SU-DHL-6 (cell line): Measurements from ENCODE around the gene RTN4.

Experiments
- H2AFZ ChIP-seq: fragments of 200-600 bp; sonication (generic); 2 replicates; pipeline ENCODE4 v1.6.1; 2014; ENCODE audit warnings: low read depth, mild to moderate bottlenecking, moderate library complexity, mixed read lengths, antibody characterized with exemption, low read length; ENCODE audit not compliant: severe bottlenecking
- H3F3A ChIP-seq: fragments of 200-600 bp; shearing (Covaris generic); 2 replicates; pipeline ENCODE4 v1.6.0; 2016; ENCODE audit warnings: antibody characterized with exemption, mild to moderate bottlenecking; ENCODE audit not compliant: insufficient read depth
- H3K27ac ChIP-seq: fragments of 200-600 bp; sonication (generic); 2 replicates; pipeline ENCODE4 v1.5.1; 2016; ENCODE audit warnings: low read depth, mild to moderate bottlenecking, low read length, moderate library complexity, mixed read lengths
- H3K27me3 ChIP-seq: fragments of 200-600 bp; sonication (generic), shearing (Covaris generic); 2 replicates; pipeline ENCODE4 v1.6.0; 2014; ENCODE audit warnings: mild to moderate bottlenecking, low read length
- H3K36me3 ChIP-seq: fragments of 200-600 bp; sonication (generic); 2 replicates; pipeline ENCODE4 v1.6.1; 2014; ENCODE audit warnings: mild to moderate bottlenecking, low read length, mixed read lengths
- H3K4me2 ChIP-seq: fragments of 300-600, 200-600 bp; shearing (Covaris generic), sonication (generic); 2 replicates; pipeline ENCODE4 v1.6.0; 2014; ENCODE audit warnings: low read length, low read depth, mild to moderate bottlenecking; ENCODE audit not compliant: poor library complexity, severe bottlenecking
- H3K4me3 ChIP-seq: fragments of 200-600 bp; sonication (generic); 2 replicates; pipeline ENCODE4 v1.5.1; 2014; ENCODE audit warnings: antibody characterized with exemption, low read length, mild to moderate bottlenecking, mixed read lengths; ENCODE audit not compliant: insufficient read depth, poor library complexity, severe bottlenecking
- H3K79me2 ChIP-seq: fragments of 200-600 bp; sonication (generic); 2 replicates; pipeline ENCODE4 v1.6.1; 2014; ENCODE audit warnings: mild to moderate bottlenecking, low read length, moderate library complexity; ENCODE audit not compliant: insufficient read depth
- H3K9ac ChIP-seq: fragments of 200-600 bp; sonication (generic); 2 replicates; pipeline ENCODE4 v1.7.0; 2014; ENCODE audit warnings: mild to moderate bottlenecking, low read length
- H3K9me2 ChIP-seq: fragments of 200-600 bp; sonication (generic); replicated peaks from 2 replicates; pipeline ENCODE4 v1.6.1; 2014; ENCODE audit warnings: low read length; ENCODE audit not compliant: insufficient read depth
- H3K9me3 ChIP-seq: fragments of 200-600 bp; sonication (generic); 2 replicates; pipeline ENCODE4 v1.6.1; 2014; ENCODE audit warnings: low read length, mixed read lengths; ENCODE audit not compliant: insufficient read depth
- H4K20me1 ChIP-seq: fragments of 200-600 bp; sonication (generic); 2 replicates; pipeline ENCODE4 v1.6.1; 2014; ENCODE audit warnings: low read depth, mild to moderate bottlenecking, antibody characterized with exemption, low read length, moderate library complexity, mixed read lengths
- EZH2phosphoT487 ChIP-seq: fragments of 200-600 bp; sonication (generic), shearing (Covaris generic); conservative IDR thresholded peaks from 2 replicates; pipeline ENCODE4 v1.6.1; 2018; ENCODE audit warnings: mild to moderate bottlenecking, antibody characterized with exemption, low read length, moderate library complexity, mixed read lengths
- TF ChIP-seq, protein P1 (sequence below): fragments of 200-600 bp; sonication (generic); IDR thresholded peaks from one replicate; pipeline ENCODE4 v1.5.1; 2017; ENCODE audit warnings: antibody characterized with exemption, mild to moderate bottlenecking, low read length, moderate library complexity; ENCODE audit not compliant: insufficient read depth, poor library complexity, severe bottlenecking

Gene RTN4

DNA sequence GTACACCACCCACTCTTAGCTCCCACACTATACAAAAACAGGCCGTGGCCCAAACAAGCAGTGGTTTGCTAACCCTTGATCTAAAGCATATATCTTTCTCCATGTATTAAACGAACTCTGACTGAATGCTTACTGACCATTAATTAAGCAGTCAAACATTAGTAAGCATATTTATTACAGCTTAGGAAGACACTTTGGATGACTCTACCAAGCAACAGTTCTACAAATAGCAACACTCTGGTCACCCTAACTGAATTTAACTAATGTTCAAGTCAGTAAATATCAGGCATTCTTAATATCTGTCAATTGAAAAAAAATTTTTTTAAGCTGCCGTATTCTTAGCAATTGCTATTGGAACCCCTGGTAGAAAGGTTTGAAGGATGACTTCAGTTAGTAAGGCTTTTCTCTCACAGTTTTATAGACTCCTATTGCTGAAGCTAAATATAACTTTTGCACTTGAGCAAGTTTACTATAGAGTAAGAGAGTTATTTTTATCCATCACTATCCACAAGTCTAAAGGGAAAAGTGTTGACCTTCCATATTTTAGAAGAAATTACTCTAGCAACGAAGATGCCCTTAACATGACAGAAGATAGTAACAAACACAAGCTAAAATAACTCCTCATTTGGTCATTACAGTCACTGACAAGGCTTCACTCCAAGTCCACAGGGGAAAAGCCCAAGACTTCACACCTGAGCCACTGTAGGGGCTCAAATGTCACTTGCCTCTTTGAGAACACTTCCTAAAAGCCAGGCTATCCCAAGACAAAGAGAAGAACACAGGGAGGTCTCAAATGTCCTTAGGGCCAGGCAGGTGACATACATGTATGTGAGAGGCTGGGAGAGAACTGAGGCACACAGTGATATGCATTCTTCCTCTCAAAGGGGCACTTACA lies 74.4 kb downstream of the RTN4 start:
- TF ChIP-seq, protein P1, sequence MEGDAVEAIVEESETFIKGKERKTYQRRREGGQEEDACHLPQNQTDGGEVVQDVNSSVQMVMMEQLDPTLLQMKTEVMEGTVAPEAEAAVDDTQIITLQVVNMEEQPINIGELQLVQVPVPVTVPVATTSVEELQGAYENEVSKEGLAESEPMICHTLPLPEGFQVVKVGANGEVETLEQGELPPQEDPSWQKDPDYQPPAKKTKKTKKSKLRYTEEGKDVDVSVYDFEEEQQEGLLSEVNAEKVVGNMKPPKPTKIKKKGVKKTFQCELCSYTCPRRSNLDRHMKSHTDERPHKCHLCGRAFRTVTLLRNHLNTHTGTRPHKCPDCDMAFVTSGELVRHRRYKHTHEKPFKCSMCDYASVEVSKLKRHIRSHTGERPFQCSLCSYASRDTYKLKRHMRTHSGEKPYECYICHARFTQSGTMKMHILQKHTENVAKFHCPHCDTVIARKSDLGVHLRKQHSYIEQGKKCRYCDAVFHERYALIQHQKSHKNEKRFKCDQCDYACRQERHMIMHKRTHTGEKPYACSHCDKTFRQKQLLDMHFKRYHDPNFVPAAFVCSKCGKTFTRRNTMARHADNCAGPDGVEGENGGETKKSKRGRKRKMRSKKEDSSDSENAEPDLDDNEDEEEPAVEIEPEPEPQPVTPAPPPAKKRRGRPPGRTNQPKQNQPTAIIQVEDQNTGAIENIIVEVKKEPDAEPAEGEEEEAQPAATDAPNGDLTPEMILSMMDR: no peak
- no peak for TF ChIP-seq EZH2phosphoT487

DNA sequence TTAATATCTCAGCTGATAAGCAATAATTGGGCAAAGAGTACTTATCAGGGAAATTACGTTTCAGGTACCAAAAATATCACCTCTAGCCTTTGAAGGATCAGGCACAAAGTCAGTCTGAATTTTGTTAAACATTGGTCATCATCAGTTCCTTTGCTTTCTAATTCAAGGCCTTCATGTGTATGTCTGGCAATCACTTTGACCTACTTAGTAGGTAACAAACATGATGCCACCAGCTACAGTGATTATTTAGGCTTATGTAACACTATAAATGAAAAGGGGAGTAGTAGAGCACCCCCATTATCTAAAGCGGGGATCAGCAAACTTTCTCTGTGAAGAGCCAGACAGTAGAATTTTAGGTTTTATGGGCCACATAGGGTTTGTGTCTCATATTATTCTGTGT lies 75.1 kb downstream of the RTN4 start:
- H3K9me3 ChIP-seq: no peaks in the 10 kb centered on the region
- H3F3A ChIP-seq: 0 out of 2 replicates have a peak, but pooled peaks cover under 1% of the 10 kb centered on the region
- H3K27me3 ChIP-seq: no peaks in the 10 kb centered on the region
- no peak for TF ChIP-seq EZH2phosphoT487
- TF ChIP-seq, protein P1: no peak
- H2AFZ ChIP-seq: no peak overlapping the region
- peaks cover 11% of the 10 kb centered on the region; the same call in 1 of the 2 replicates for H3K36me3 ChIP-seq
- no peak overlapping the region for H3K4me3 ChIP-seq
- H3K9me2 ChIP-seq: no peaks in the 10 kb centered on the region
- H3K4me2 ChIP-seq: no peak overlapping the region
- H3K27ac ChIP-seq: no peak overlapping the region
- no peaks in the 10 kb centered on the region for H4K20me1 ChIP-seq
- no peak overlapping the region for H3K9ac ChIP-seq
- H3K79me2 ChIP-seq: no peaks in the 10 kb centered on the region

More for the DNA sequence above, 74.4 kb downstream of the RTN4 start:
- H3K9me3 ChIP-seq: no peaks in the 10 kb centered on the region
- H3K9ac ChIP-seq: no peak overlapping the region
- H3K79me2 ChIP-seq: no peaks in the 10 kb centered on the region
- H3F3A ChIP-seq: peaks cover 8% of the 10 kb centered on the region; the same call in 1 of the 2 replicates
- H3K36me3 ChIP-seq: peaks cover 9% of the 10 kb centered on the region
- no peaks in the 10 kb centered on the region for H4K20me1 ChIP-seq
- no peaks in the 10 kb centered on the region for H3K27me3 ChIP-seq
- H3K4me2 ChIP-seq: no peak overlapping the region
- H3K27ac ChIP-seq: no peak overlapping the region
- no peaks in the 10 kb centered on the region for H3K9me2 ChIP-seq
- H2AFZ ChIP-seq: no peak overlapping the region
- H3K4me3 ChIP-seq: no peak overlapping the region

DNA sequence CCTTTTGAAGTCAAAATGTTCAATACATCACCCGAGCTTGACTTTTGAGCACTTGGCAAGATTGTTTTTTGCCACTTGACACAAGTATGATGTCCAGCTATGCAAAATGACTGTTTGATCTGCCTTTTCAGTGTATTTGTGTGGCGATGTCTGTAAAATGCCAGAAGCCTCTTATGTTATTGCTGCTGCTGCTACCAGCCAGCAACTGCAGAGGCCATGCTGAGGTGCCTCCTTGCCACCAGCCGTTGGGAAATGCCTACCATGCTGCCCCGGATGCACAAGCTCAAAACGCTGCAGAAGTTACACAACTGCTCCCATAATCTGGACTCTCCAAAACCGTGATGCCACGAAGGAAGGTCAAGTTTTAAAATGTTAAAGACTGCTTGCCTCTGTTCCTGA lies 80.3 kb downstream of the RTN4 start:
- H4K20me1 ChIP-seq: no peaks in the 10 kb centered on the region
- H3K9me3 ChIP-seq: no peaks in the 10 kb centered on the region
- TF ChIP-seq, protein P1: no peak
- TF ChIP-seq EZH2phosphoT487: no peak
- H3K9ac ChIP-seq: no peak overlapping the region
- H3F3A ChIP-seq: no peaks in the 10 kb centered on the region
- no peaks in the 10 kb centered on the region for H3K79me2 ChIP-seq
- no peak overlapping the region for H3K27ac ChIP-seq
- no peak overlapping the region for H2AFZ ChIP-seq
- H3K36me3 ChIP-seq: peaks cover 11% of the 10 kb centered on the region; the same call in 1 of the 2 replicates
- H3K9me2 ChIP-seq: no peaks in the 10 kb centered on the region
- H3K27me3 ChIP-seq: no peaks in the 10 kb centered on the region
- H3K4me3 ChIP-seq: no peak overlapping the region
- no peak overlapping the region for H3K4me2 ChIP-seq
